T-cell (primary cell): ENCODE measurements around the gene CIP2A. TPM values are rescaled to one million over a fixed set of nuclear protein-coding genes. Genes with fewer than 3 reads are reported as not detected.

ENCODE experiments used
- ATAC-seq, 4 experiments: fragments of 200-7000 bp in 3 of 4; fragments of 150-1000 bp in 1 of 4; cut with Tn5 transposase; replicated peaks in 1 of 4; 1 replicate in 3 of 4; 2 replicates in 1 of 4; pipeline ENCODE4 v1.10.0; 2021; ENCODE audit warnings: moderate library complexity in 3 of 4, mild to moderate bottlenecking in 2 of 4, moderate number of reproducible peaks in 1 of 4
- CTCF ChIA-PET, 2 donors: fragments of 300-600 bp; sonication (Branson Sonifier 250); formaldehyde crosslinking; loops; one replicate each; lab custom pipeline; 2022; ENCODE audit warnings: antibody characterized with exemption in 2 of 2; lab: Charles Lee
- POLR2A ChIA-PET, 2 donors: fragments of 300-600 bp; sonication (Branson Sonifier 250); formaldehyde crosslinking; loops; one replicate each; lab custom pipeline; 2022; ENCODE audit warnings: antibody characterized with exemption in 2 of 2; lab: Charles Lee
- DNase-seq, 35 experiments: peaks; one replicate each; pipeline versions ENCODE4 v3.0.0 to v3.0.0-alpha.2; 2013 to 2023
- H3K27ac ChIP-seq: one replicate; pipeline ENCODE4 v1.5.1; 2013; ENCODE audit warnings: low read length
- H3K27me3 ChIP-seq, 2 experiments: replicated peaks in 1 of 2; 1 replicate in 1 of 2; 2 replicates in 1 of 2; pipeline versions ENCODE4 v1.6.1 to v1.7.0; 2013; ENCODE audit warnings: low read length in 1 of 2, mixed read lengths in 1 of 2; ENCODE audit not compliant: control insufficient read depth in 2 of 2, insufficient read depth in 2 of 2; ENCODE audit errors: extremely low read depth in 1 of 2
- H3K36me3 ChIP-seq, 2 donors: 1 replicate in 1 of 2; 2 replicates in 1 of 2; pipeline versions ENCODE4 v1.6.1 to v1.7.0; 2013; ENCODE audit warnings: low read length in 1 of 2; ENCODE audit not compliant: control insufficient read depth in 2 of 2, insufficient read depth in 1 of 2; ENCODE audit errors: extremely low read depth in 1 of 2
- H3K4me1 ChIP-seq, 2 experiments: 1 replicate in 1 of 2; 2 replicates in 1 of 2; pipeline versions ENCODE4 v1.6.1 to v1.7.0; 2013; ENCODE audit warnings: low read length in 2 of 2, mixed read lengths in 1 of 2; ENCODE audit not compliant: insufficient read depth in 2 of 2, control insufficient read depth in 1 of 2; ENCODE audit errors: extremely low read depth in 1 of 2
- H3K4me3 ChIP-seq, 2 donors: 1 replicate in 1 of 2; 2 replicates in 1 of 2; pipeline versions ENCODE4 v1.5.1 to v1.7.0; 2013; ENCODE audit warnings: mild to moderate bottlenecking in 2 of 2, low read length in 1 of 2, moderate library complexity in 1 of 2; ENCODE audit not compliant: control insufficient read depth in 1 of 2; ENCODE audit errors: extremely low read depth in 1 of 2
- H3K9me3 ChIP-seq: 2 replicates; pipeline ENCODE4 v1.7.0; 2013
- H3K27ac Mint-ChIP-seq, 2 donors: one replicate each; pipeline ENCODE4 v1.8.0; 2020 to 2021; ENCODE audit warnings: mild to moderate bottlenecking in 2 of 2, mixed read lengths in 2 of 2
- H3K27me3 Mint-ChIP-seq, 2 donors: one replicate each; pipeline ENCODE4 v1.8.0; 2021 to 2022; ENCODE audit warnings: mixed read lengths in 2 of 2
- H3K36me3 Mint-ChIP-seq: one replicate; pipeline ENCODE4 v1.8.0; 2021; ENCODE audit warnings: mixed read lengths
- H3K4me1 Mint-ChIP-seq, 3 donors: one replicate each; pipeline ENCODE4 v1.8.0; 2020 to 2022; ENCODE audit warnings: mixed read lengths in 3 of 3, mild to moderate bottlenecking in 1 of 3
- H3K4me3 Mint-ChIP-seq, 3 donors: one replicate each; pipeline ENCODE4 v1.8.0; 2020 to 2022; ENCODE audit warnings: mild to moderate bottlenecking in 3 of 3, mixed read lengths in 3 of 3, moderate library complexity in 3 of 3
- H3K9me3 Mint-ChIP-seq, 3 donors: one replicate each; pipeline ENCODE4 v1.8.0; 2020 to 2022; ENCODE audit warnings: mixed read lengths in 3 of 3
- WGBS: methylation state at CpG from one replicate; pipeline ENCODE4 v1.1.5; 2013; ENCODE audit warnings: missing lambda C conversion rate; ENCODE audit not compliant: insufficient coverage; 5-methylcytosine and 5-hydroxymethylcytosine counted together
- total RNA-seq, 35 experiments: library from RNA in 6 of 35; stranded (reverse) in 6 of 35; fragments of 120-200 nt in 1 of 35; gene quantifications; one replicate each; pipeline versions ENCODE4 v1.2.1 to v1.2.4 and lab custom pipeline; 2013 to 2026

Gene CIP2A
- total RNA-seq, 5 donors from 2014 or later (not counting 1 experiment from before 2014, with no cell fraction given): 2.5 to 5.1 (median 4.5) TPM

DNA sequence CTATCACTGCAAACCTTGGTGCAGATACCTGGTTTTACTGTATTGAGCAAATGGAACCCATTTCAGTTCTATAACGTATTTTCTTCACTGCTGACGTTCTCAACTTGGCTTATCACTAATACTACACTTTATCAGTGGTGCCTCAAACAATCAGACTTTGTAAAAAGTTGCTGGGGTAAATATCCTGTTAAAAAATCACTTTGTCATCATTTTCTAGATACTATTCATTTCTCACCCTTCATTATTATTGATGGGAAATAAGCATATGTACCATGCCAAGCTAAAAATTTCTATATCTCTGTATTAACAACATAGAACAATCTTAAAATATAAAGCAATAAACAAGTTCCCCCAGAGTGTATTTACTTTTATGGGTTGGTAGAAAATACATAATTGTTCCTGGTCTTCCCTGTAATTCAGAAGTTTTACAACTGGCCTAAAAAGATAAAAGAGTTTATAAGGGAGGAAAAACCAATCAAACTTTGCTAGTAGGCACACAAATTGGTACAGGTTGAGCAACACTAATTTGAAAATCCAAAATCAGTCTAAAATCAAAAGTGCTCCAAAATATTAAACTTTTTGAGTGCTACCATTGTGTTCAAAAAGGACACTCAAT, 33.2 kb downstream of the CIP2A start:
- Histone ChIP-seq H3K4me3 (no peak overlapping the region), H3K9me3 (no peaks in the 10 kb centered on the region), H3K36me3 (no peaks in the 10 kb centered on the region), H3K27ac (no peak overlapping the region), H3K4me1 (no peaks in the 10 kb centered on the region), H3K27me3 (no peaks in the 10 kb centered on the region)
- H3K36me3 Mint-ChIP-seq: peaks cover 5% of the 10 kb centered on the region
- ChIA-PET CTCF (interaction anchor here (1.1 to 1.7 kb wide), 3 partner anchors 10 to 66 kb away, joined by 3 to 6 read pairs (median 3); no protein-coding TSS in a partner anchor), POLR2A (no interaction called here)
- H3K4me1 Mint-ChIP-seq: peaks cover 0 to 7% (median 1%) of the 10 kb centered on the region in 3 donors
- no peaks in the 10 kb centered on the region for H3K27me3 Mint-ChIP-seq
- H3K4me3 Mint-ChIP-seq: no peak overlapping the region
- no peak for DNase-seq
- ATAC-seq: no peak
- H3K9me3 Mint-ChIP-seq: no peaks in the 10 kb centered on the region
- no peak overlapping the region for H3K27ac Mint-ChIP-seq
- WGBS: no CpG with 5 or more reads among the region's 2 CpGs

DNA sequence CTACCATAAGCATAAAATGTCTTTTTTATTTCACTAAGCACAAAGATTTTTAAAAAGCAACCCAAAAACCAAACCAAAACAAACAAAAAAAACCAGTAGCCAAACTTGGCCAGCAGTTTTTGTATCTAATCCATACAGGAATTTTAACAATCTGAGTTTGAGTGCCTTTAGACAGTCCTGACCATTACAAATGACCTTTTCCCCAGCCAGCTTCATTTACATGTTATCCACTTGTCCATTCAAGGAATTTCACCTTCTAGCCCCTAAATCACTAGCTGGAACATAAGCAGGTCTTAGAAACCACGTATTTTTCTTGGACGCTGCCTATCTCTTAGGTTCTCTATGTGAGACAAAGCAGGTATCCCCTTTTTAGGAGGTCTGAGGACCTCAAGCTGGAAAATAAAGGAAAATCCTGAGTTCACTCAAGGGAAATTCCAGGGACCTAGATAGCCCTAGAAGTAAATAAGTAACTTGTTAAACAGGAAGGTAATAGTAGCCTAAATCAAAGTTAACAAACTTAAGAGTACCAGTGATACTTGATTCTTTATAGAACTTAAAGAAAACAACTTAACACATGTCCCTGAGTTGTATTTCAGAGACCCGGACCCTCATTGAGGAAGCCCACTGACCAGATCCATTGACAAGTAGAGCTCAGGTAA, 34.2 kb downstream of the CIP2A start:
- no peaks in the 10 kb centered on the region for H3K36me3 ChIP-seq
- POLR2A ChIA-PET: no interaction called here

DNA sequence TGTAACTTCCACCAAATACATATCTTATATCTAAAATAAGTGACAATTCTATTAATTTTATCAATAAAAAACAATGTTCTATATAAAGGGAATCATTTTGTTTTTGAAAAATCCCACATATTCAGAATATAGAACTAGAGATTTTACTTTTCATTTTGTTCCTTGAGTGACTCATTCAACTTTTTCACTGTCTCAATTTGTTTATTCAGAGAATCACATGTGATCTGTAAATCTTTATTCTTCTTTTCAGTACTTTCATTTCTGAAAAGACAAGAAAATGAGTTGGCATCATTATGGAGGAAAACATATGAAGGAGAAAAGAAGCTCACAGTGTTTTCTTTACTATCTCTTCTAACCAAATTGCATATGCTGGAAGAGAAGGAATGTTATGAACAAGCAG, 35.0 kb downstream of the CIP2A start:
- Histone ChIP-seq H3K36me3 (no peaks in the 10 kb centered on the region), H3K27ac (no peak overlapping the region), H3K4me1 (no peaks in the 10 kb centered on the region), H3K4me3 (no peak overlapping the region), H3K9me3 (no peaks in the 10 kb centered on the region), H3K27me3 (no peaks in the 10 kb centered on the region)
- DNase-seq (no peak), ATAC-seq (no peak)
- POLR2A ChIA-PET: interaction anchor here in 1 of 2 donors (0.6 kb wide), 1 partner anchor 684 kb away, joined by 3 read pairs; no protein-coding TSS in a partner anchor
- peaks cover 0 to 7% (median 1%) of the 10 kb centered on the region in 3 donors for H3K4me1 Mint-ChIP-seq
- H3K36me3 Mint-ChIP-seq: peaks cover 2% of the 10 kb centered on the region
- no peak overlapping the region for H3K4me3 Mint-ChIP-seq
- H3K27me3 Mint-ChIP-seq: no peaks in the 10 kb centered on the region
- CTCF ChIA-PET: interaction anchor here (1.0 to 4.0 kb wide), 4 partner anchors 64 to 264 kb away, joined by 3 to 18 read pairs (median 8); no protein-coding TSS in a partner anchor
- no peaks in the 10 kb centered on the region for H3K9me3 Mint-ChIP-seq
- no peak overlapping the region for H3K27ac Mint-ChIP-seq

More for the DNA sequence above, 34.2 kb downstream of the CIP2A start:
- Histone ChIP-seq H3K9me3 (no peaks in the 10 kb centered on the region), H3K27ac (no peak overlapping the region), H3K4me1 (no peaks in the 10 kb centered on the region), H3K4me3 (no peak overlapping the region), H3K27me3 (no peaks in the 10 kb centered on the region)
- DNase-seq: no peak
- CTCF ChIA-PET: interaction anchor here (1.0 to 4.0 kb wide), 6 partner anchors 11 to 263 kb away, joined by 3 to 18 read pairs (median 4); no protein-coding TSS in a partner anchor
- no peak overlapping the region for H3K27ac Mint-ChIP-seq
- no peaks in the 10 kb centered on the region for H3K27me3 Mint-ChIP-seq
- no peaks in the 10 kb centered on the region for H3K9me3 Mint-ChIP-seq
- H3K4me1 Mint-ChIP-seq: peaks cover 0 to 7% (median 1%) of the 10 kb centered on the region in 3 donors
- H3K36me3 Mint-ChIP-seq: peaks cover 3% of the 10 kb centered on the region
- 93% methylated on average over 2 of the region's 3 CpGs for WGBS
- no peak for ATAC-seq
- H3K4me3 Mint-ChIP-seq: no peak overlapping the region

DNA sequence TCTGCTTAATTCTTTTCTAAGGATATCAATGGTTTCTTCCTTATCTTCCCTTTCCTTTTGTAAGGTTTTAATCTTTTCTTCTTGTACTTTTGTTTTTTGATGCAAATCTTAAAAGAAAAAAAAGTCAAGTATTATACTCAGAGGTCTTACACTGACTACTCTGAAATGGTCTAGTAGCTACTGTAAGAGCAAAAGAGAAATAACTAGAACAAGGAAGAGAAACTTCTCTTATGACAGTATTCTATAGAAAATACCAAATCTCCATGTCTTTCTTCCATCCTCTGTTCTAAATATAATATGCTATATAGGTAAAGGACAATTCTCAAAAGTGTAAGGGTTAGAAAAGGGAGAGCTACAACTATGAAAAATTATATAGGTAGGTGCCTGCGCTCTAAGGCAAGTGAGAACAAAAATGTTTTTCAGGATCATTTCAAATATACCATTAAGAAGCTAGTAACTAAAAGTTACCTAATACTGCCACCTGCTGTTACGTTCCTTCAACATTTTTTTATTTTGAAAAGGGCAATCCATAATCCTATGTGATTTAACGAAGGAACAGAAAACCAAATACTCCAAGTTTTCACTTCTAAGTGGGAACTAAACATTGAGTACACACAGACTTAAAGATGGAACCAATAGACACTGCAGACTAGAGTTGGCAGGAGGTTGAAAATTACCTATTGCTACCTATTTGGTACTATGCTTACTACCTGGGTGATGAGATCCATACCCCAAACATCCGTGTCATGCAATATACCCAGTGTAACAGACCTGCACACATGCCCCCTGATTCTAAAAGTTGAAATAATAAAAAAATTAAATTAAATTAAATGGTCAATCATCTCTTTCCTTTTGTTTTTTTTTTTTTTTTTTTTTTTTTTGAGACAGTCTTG, 36.7 kb downstream of the CIP2A start:
- no peak overlapping the region for H3K4me3 ChIP-seq
- H3K4me1 ChIP-seq: no peaks in the 10 kb centered on the region
- H3K27ac Mint-ChIP-seq: no peak overlapping the region
- H3K9me3 ChIP-seq: no peaks in the 10 kb centered on the region
- H3K36me3 Mint-ChIP-seq: peaks cover 3% of the 10 kb centered on the region
- no peak overlapping the region for H3K4me3 Mint-ChIP-seq
- WGBS: no CpG with 5 or more reads among the region's 4 CpGs
- no peaks in the 10 kb centered on the region for H3K9me3 Mint-ChIP-seq
- peaks cover 0 to 7% (median 1%) of the 10 kb centered on the region in 3 donors for H3K4me1 Mint-ChIP-seq
- H3K27me3 ChIP-seq: no peaks in the 10 kb centered on the region
- ChIA-PET POLR2A (interaction anchor here (0.6 to 1.0 kb wide), 5 partner anchors 10 to 887 kb away, joined by 3 to 12 read pairs (median 3); no protein-coding TSS in a partner anchor), CTCF (interaction anchor here (0.5 to 4.0 kb wide), 49 partner anchors 9 to 1317 kb away, joined by 3 to 18 read pairs (median 5); partner anchors contain the start of genes CIP2A (in 1 of the 2) and DZIP3 (in 1 of the 2))
- no peaks in the 10 kb centered on the region for H3K27me3 Mint-ChIP-seq
- H3K36me3 ChIP-seq: no peaks in the 10 kb centered on the region
- ATAC-seq (peak in 1 of 4 experiments; percentile 40), DNase-seq (peak in 3 of 35 experiments; percentile 11 to 65 (median 14))
- no peak overlapping the region for H3K27ac ChIP-seq

DNA sequence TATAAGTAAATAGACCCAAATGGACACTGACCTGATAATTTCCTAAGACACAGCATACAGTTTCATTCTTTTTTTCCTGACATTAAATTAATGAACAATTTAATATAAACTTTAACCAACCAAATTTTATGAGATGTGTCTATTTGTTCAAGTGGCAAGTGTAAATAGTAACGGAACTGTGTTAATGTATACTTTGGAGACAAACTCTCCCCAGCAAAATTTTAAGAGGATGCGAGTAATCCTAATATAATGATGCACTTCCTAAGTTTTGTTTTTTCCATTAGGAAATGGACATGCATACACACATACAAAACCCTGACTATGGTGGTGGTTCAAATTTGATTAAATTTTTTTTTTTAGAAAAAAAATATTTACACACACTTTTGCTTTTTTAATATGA, 40.4 kb downstream of the CIP2A start:
- Mint-ChIP-seq H3K4me3 (no peak overlapping the region), H3K4me1 (peaks cover 0 to 20% (median 13%) of the 10 kb centered on the region in 3 donors), H3K27ac (no peak overlapping the region), H3K36me3 (peaks cover 3% of the 10 kb centered on the region), H3K27me3 (no peaks in the 10 kb centered on the region), H3K9me3 (no peaks in the 10 kb centered on the region)
- Histone ChIP-seq H3K4me3 (no peak overlapping the region), H3K27me3 (no peaks in the 10 kb centered on the region), H3K4me1 (no peaks in the 10 kb centered on the region), H3K9me3 (no peaks in the 10 kb centered on the region), H3K27ac (no peak overlapping the region), H3K36me3 (no peaks in the 10 kb centered on the region)
- no peak for DNase-seq
- ChIA-PET CTCF (no interaction called here), POLR2A (no interaction called here)
- no CpG with 5 or more reads among the region's 2 CpGs for WGBS
- ATAC-seq: no peak

DNA sequence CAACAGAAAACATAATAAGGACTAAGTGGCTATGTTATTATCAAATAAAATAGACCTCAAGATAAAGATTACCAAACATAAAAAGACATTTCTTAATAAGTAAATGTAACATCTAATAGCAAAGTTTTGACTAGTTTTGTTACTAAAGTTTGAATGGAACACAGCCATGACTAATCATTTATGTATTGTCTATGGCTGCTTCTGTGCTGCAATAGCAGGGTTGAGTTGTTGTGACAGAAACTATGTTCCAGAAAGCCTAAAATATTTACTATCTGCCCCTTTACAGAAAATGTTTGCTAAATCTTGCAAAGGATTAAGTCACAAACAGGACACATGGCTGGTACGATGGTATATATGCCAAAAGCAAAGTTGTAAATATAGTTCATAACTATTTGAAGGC, 40.9 kb downstream of the CIP2A start:
- ChIA-PET CTCF (no interaction called here), POLR2A (interaction anchor here in 1 of 2 donors (0.6 kb wide), 1 partner anchor 9 kb away, joined by 3 read pairs; no protein-coding TSS in a partner anchor)
- Mint-ChIP-seq H3K9me3 (no peaks in the 10 kb centered on the region), H3K36me3 (peaks cover 7% of the 10 kb centered on the region), H3K4me1 (peaks cover 0 to 20% (median 13%) of the 10 kb centered on the region in 3 donors), H3K4me3 (no peak overlapping the region), H3K27ac (no peak overlapping the region), H3K27me3 (no peaks in the 10 kb centered on the region)
- Histone ChIP-seq H3K9me3 (no peaks in the 10 kb centered on the region), H3K27me3 (no peaks in the 10 kb centered on the region), H3K4me3 (no peak overlapping the region), H3K4me1 (no peaks in the 10 kb centered on the region), H3K36me3 (no peaks in the 10 kb centered on the region), H3K27ac (no peak overlapping the region)
- DNase-seq (no peak), ATAC-seq (no peak)
- WGBS: no CpG with 5 or more reads among the region's 1 CpG
